ENCODE measurements around the gene PRDM16.

Gene PRDM16

GRCh38 chr1:3403388-3404231, 334.6 kb downstream of the PRDM16 start:
- no peak for ATAC-seq (ENCODE audit: insufficient read depth, low read depth)
- no peak for TF ChIP-seq EZH2 (IDR thresholded peaks at IDR 0.05; ENCODE audit: borderline replicate concordance, low read depth, low read length, severe bottlenecking)
- peak; percentile 38 for TF ChIP-seq CTCF (IDR thresholded peaks at IDR 0.05; ENCODE audit: borderline replicate concordance, extremely low read depth, low read length, poor library complexity, severe bottlenecking)
- H3K4me3 ChIP-seq (ENCODE audit: low read depth in 1 of 2, low read length in 2 of 2): no peak overlapping the region

GRCh38 chr1:3404301-3404700, 335.3 kb downstream of the PRDM16 start:
- TF ChIP-seq EZH2 (IDR thresholded peaks at IDR 0.05; ENCODE audit: borderline replicate concordance, low read depth, low read length, severe bottlenecking): no peak
- TF ChIP-seq CTCF (IDR thresholded peaks at IDR 0.05; ENCODE audit: borderline replicate concordance, extremely low read depth, low read length, poor library complexity, severe bottlenecking): no peak
- Histone ChIP-seq H3K36me3 (ENCODE audit: insufficient read depth, low read length) (no peaks in the 10 kb centered on the region), H3K27me3 (ENCODE audit: insufficient read depth, low read length, poor library complexity) (peaks cover 2% of the 10 kb centered on the region), H2AFZ (ENCODE audit: low read depth, low read length) (no peak overlapping the region), H3K4me3 (ENCODE audit: low read depth in 1 of 2, low read length in 2 of 2) (no peak overlapping the region), H3K4me1 (ENCODE audit: insufficient read depth, low read length) (no peaks in the 10 kb centered on the region), H3K27ac (ENCODE audit: low read length) (no peak overlapping the region), H4K20me1 (ENCODE audit: insufficient read depth, low read length) (no peaks in the 10 kb centered on the region), H3K9ac (ENCODE audit: low read depth, low read length) (no peak overlapping the region), H3K79me2 (ENCODE audit: insufficient read depth, low read length) (no peaks in the 10 kb centered on the region), H3K4me2 (ENCODE audit: insufficient read depth, low read length) (no peak overlapping the region), H3K9me3 (ENCODE audit: insufficient read depth, low read length, severe bottlenecking) (no peaks in the 10 kb centered on the region)
- ATAC-seq (ENCODE audit: insufficient read depth, low read depth) (no peak), DNase-seq (no peak)

More at GRCh38 chr1:3403388-3404231, 334.6 kb downstream of the PRDM16 start:
- Histone ChIP-seq H3K4me2 (ENCODE audit: insufficient read depth, low read length) (no peak overlapping the region), H3K27ac (ENCODE audit: low read length) (no peak overlapping the region), H3K9ac (ENCODE audit: low read depth, low read length) (no peak overlapping the region), H3K4me1 (ENCODE audit: insufficient read depth, low read length) (no peaks in the 10 kb centered on the region), H2AFZ (ENCODE audit: low read depth, low read length) (no peak overlapping the region), H3K27me3 (ENCODE audit: insufficient read depth, low read length, poor library complexity) (peaks cover 4% of the 10 kb centered on the region), H3K9me3 (ENCODE audit: insufficient read depth, low read length, severe bottlenecking) (no peaks in the 10 kb centered on the region), H3K79me2 (ENCODE audit: insufficient read depth, low read length) (no peaks in the 10 kb centered on the region), H4K20me1 (ENCODE audit: insufficient read depth, low read length) (no peaks in the 10 kb centered on the region), H3K36me3 (ENCODE audit: insufficient read depth, low read length) (no peaks in the 10 kb centered on the region)
- no peak for DNase-seq

- Histone ChIP-seq H3K27me3 (ENCODE audit: insufficient read depth, low read length, poor library complexity) (no peaks in the 10 kb centered on the region), H3K4me2 (ENCODE audit: insufficient read depth, low read length) (no peak overlapping the region), H4K20me1 (ENCODE audit: insufficient read depth, low read length) (no peaks in the 10 kb centered on the region), H3K9me3 (ENCODE audit: insufficient read depth, low read length, severe bottlenecking) (no peaks in the 10 kb centered on the region), H3K9ac (ENCODE audit: low read depth, low read length) (no peak overlapping the region), H3K4me3 (ENCODE audit: low read depth in 1 of 2, low read length in 2 of 2) (no peak overlapping the region), H3K27ac (ENCODE audit: low read length) (no peak overlapping the region), H3K4me1 (ENCODE audit: insufficient read depth, low read length) (no peaks in the 10 kb centered on the region), H3K36me3 (ENCODE audit: insufficient read depth, low read length) (no peaks in the 10 kb centered on the region), H2AFZ (ENCODE audit: low read depth, low read length) (no peak overlapping the region), H3K79me2 (ENCODE audit: insufficient read depth, low read length) (no peaks in the 10 kb centered on the region)
- ATAC-seq (ENCODE audit: insufficient read depth, low read depth) (no peak), DNase-seq (no peak)
- no peak for TF ChIP-seq EZH2 (IDR thresholded peaks at IDR 0.05; ENCODE audit: borderline replicate concordance, low read depth, low read length, severe bottlenecking)
- no peak for TF ChIP-seq CTCF (IDR thresholded peaks at IDR 0.05; ENCODE audit: borderline replicate concordance, extremely low read depth, low read length, poor library complexity, severe bottlenecking)
Observed at GRCh38 chr1:3404801-3405200, 335.8 kb downstream of the PRDM16 start.
